ENCODE data around the gene OTOF.

Gene OTOF

GRCh38 chr2:26460613-26461031 lies 17.3 kb downstream of the OTOF start:
- Histone ChIP-seq H3K4me1 (ENCODE audit: control insufficient read depth, insufficient read depth, low read length, poor library complexity, severe bottlenecking) (no peaks in the 10 kb centered on the region), H3K4me3 (ENCODE audit: insufficient read depth, low read depth, low read length, poor library complexity, severe bottlenecking) (no peak overlapping the region), H3K27ac (ENCODE audit: insufficient read depth, low read length, poor library complexity, severe bottlenecking) (no peak overlapping the region), H3K9me3 (ENCODE audit: control insufficient read depth, low read length) (no peaks in the 10 kb centered on the region), H3K36me3 (ENCODE audit: control insufficient read depth, insufficient read depth, low read length) (no peaks in the 10 kb centered on the region), H3K27me3 (replicated peaks; ENCODE audit: control insufficient read depth, insufficient read depth, low read length, poor library complexity, severe bottlenecking) (no peaks in the 10 kb centered on the region)
- no peak for DNase-seq

GRCh38 chr2:26459991-26460612 lies 17.8 kb downstream of the OTOF start:
- H3K4me3 ChIP-seq (ENCODE audit: insufficient read depth, low read depth, low read length, poor library complexity, severe bottlenecking), result no peak overlapping the region
- H3K4me1 ChIP-seq (ENCODE audit: control insufficient read depth, insufficient read depth, low read length, poor library complexity, severe bottlenecking), result no peaks in the 10 kb centered on the region
- no peaks in the 10 kb centered on the region for H3K36me3 ChIP-seq (ENCODE audit: control insufficient read depth, insufficient read depth, low read length)
- no peaks in the 10 kb centered on the region for H3K27me3 ChIP-seq (replicated peaks; ENCODE audit: control insufficient read depth, insufficient read depth, low read length, poor library complexity, severe bottlenecking)
- no peak overlapping the region for H3K27ac ChIP-seq (ENCODE audit: insufficient read depth, low read length, poor library complexity, severe bottlenecking)
- H3K9me3 ChIP-seq (ENCODE audit: control insufficient read depth, low read length), result no peaks in the 10 kb centered on the region
- DNase-seq, result no peak

- Histone ChIP-seq H3K36me3 (ENCODE audit: control insufficient read depth, insufficient read depth, low read length) (no peaks in the 10 kb centered on the region), H3K27me3 (replicated peaks; ENCODE audit: control insufficient read depth, insufficient read depth, low read length, poor library complexity, severe bottlenecking) (no peaks in the 10 kb centered on the region), H3K9me3 (ENCODE audit: control insufficient read depth, low read length) (no peaks in the 10 kb centered on the region), H3K4me1 (ENCODE audit: control insufficient read depth, insufficient read depth, low read length, poor library complexity, severe bottlenecking) (no peaks in the 10 kb centered on the region), H3K27ac (ENCODE audit: insufficient read depth, low read length, poor library complexity, severe bottlenecking) (no peak overlapping the region), H3K4me3 (ENCODE audit: insufficient read depth, low read depth, low read length, poor library complexity, severe bottlenecking) (no peak overlapping the region)
- DNase-seq, result no peak
These were observed 19.4 kb downstream of the OTOF start for GRCh38 chr2:26458365-26459042.

GRCh38 chr2:26457695-26458364 lies 20.1 kb downstream of the OTOF start:
- H3K27me3 ChIP-seq (replicated peaks; ENCODE audit: control insufficient read depth, insufficient read depth, low read length, poor library complexity, severe bottlenecking), result no peaks in the 10 kb centered on the region
- H3K36me3 ChIP-seq (ENCODE audit: control insufficient read depth, insufficient read depth, low read length), result no peaks in the 10 kb centered on the region
- H3K27ac ChIP-seq (ENCODE audit: insufficient read depth, low read length, poor library complexity, severe bottlenecking), result no peak overlapping the region
- H3K9me3 ChIP-seq (ENCODE audit: control insufficient read depth, low read length), result no peaks in the 10 kb centered on the region
- no peak for DNase-seq
- H3K4me3 ChIP-seq (ENCODE audit: insufficient read depth, low read depth, low read length, poor library complexity, severe bottlenecking), result no peak overlapping the region
- no peaks in the 10 kb centered on the region for H3K4me1 ChIP-seq (ENCODE audit: control insufficient read depth, insufficient read depth, low read length, poor library complexity, severe bottlenecking)

GRCh38 chr2:26457251-26457666 lies 20.7 kb downstream of the OTOF start:
- H3K4me3 ChIP-seq (ENCODE audit: insufficient read depth, low read depth, low read length, poor library complexity, severe bottlenecking), result no peak overlapping the region
- no peaks in the 10 kb centered on the region for H3K27me3 ChIP-seq (replicated peaks; ENCODE audit: control insufficient read depth, insufficient read depth, low read length, poor library complexity, severe bottlenecking)
- no peaks in the 10 kb centered on the region for H3K4me1 ChIP-seq (ENCODE audit: control insufficient read depth, insufficient read depth, low read length, poor library complexity, severe bottlenecking)
- no peaks in the 10 kb centered on the region for H3K9me3 ChIP-seq (ENCODE audit: control insufficient read depth, low read length)
- no peaks in the 10 kb centered on the region for H3K36me3 ChIP-seq (ENCODE audit: control insufficient read depth, insufficient read depth, low read length)
- H3K27ac ChIP-seq (ENCODE audit: insufficient read depth, low read length, poor library complexity, severe bottlenecking), result no peak overlapping the region
- DNase-seq, result no peak

- Histone ChIP-seq H3K4me3 (ENCODE audit: insufficient read depth, low read depth, low read length, poor library complexity, severe bottlenecking) (no peak overlapping the region), H3K36me3 (ENCODE audit: control insufficient read depth, insufficient read depth, low read length) (no peaks in the 10 kb centered on the region), H3K9me3 (ENCODE audit: control insufficient read depth, low read length) (no peaks in the 10 kb centered on the region), H3K4me1 (ENCODE audit: control insufficient read depth, insufficient read depth, low read length, poor library complexity, severe bottlenecking) (no peaks in the 10 kb centered on the region), H3K27me3 (replicated peaks; ENCODE audit: control insufficient read depth, insufficient read depth, low read length, poor library complexity, severe bottlenecking) (no peaks in the 10 kb centered on the region), H3K27ac (ENCODE audit: insufficient read depth, low read length, poor library complexity, severe bottlenecking) (no peak overlapping the region)
- no peak for DNase-seq
These were observed 21.3 kb downstream of the OTOF start for GRCh38 chr2:26456440-26457250.

GRCh38 chr2:26455670-26456439 lies 22.1 kb downstream of the OTOF start:
- H3K4me1 ChIP-seq (ENCODE audit: control insufficient read depth, insufficient read depth, low read length, poor library complexity, severe bottlenecking), result no peaks in the 10 kb centered on the region
- DNase-seq, result no peak
- H3K9me3 ChIP-seq (ENCODE audit: control insufficient read depth, low read length), result no peaks in the 10 kb centered on the region
- no peak overlapping the region for H3K27ac ChIP-seq (ENCODE audit: insufficient read depth, low read length, poor library complexity, severe bottlenecking)
- no peaks in the 10 kb centered on the region for H3K27me3 ChIP-seq (replicated peaks; ENCODE audit: control insufficient read depth, insufficient read depth, low read length, poor library complexity, severe bottlenecking)
- H3K36me3 ChIP-seq (ENCODE audit: control insufficient read depth, insufficient read depth, low read length), result no peaks in the 10 kb centered on the region
- no peak overlapping the region for H3K4me3 ChIP-seq (ENCODE audit: insufficient read depth, low read depth, low read length, poor library complexity, severe bottlenecking)

- Histone ChIP-seq H3K36me3 (ENCODE audit: control insufficient read depth, insufficient read depth, low read length) (no peaks in the 10 kb centered on the region), H3K27ac (ENCODE audit: insufficient read depth, low read length, poor library complexity, severe bottlenecking) (no peak overlapping the region), H3K27me3 (replicated peaks; ENCODE audit: control insufficient read depth, insufficient read depth, low read length, poor library complexity, severe bottlenecking) (no peaks in the 10 kb centered on the region), H3K4me1 (ENCODE audit: control insufficient read depth, insufficient read depth, low read length, poor library complexity, severe bottlenecking) (no peaks in the 10 kb centered on the region), H3K4me3 (ENCODE audit: insufficient read depth, low read depth, low read length, poor library complexity, severe bottlenecking) (no peak overlapping the region), H3K9me3 (ENCODE audit: control insufficient read depth, low read length) (no peaks in the 10 kb centered on the region)
- no peak for DNase-seq
These were observed 22.8 kb downstream of the OTOF start for GRCh38 chr2:26455037-26455669.

- DNase-seq, result no peak
- no peaks in the 10 kb centered on the region for H3K27me3 ChIP-seq (replicated peaks; ENCODE audit: control insufficient read depth, insufficient read depth, low read length, poor library complexity, severe bottlenecking)
- no peak overlapping the region for H3K4me3 ChIP-seq (ENCODE audit: insufficient read depth, low read depth, low read length, poor library complexity, severe bottlenecking)
- no peaks in the 10 kb centered on the region for H3K36me3 ChIP-seq (ENCODE audit: control insufficient read depth, insufficient read depth, low read length)
- H3K4me1 ChIP-seq (ENCODE audit: control insufficient read depth, insufficient read depth, low read length, poor library complexity, severe bottlenecking), result no peaks in the 10 kb centered on the region
- H3K9me3 ChIP-seq (ENCODE audit: control insufficient read depth, low read length), result no peaks in the 10 kb centered on the region
- H3K27ac ChIP-seq (ENCODE audit: insufficient read depth, low read length, poor library complexity, severe bottlenecking), result no peak overlapping the region
These were observed 23.3 kb downstream of the OTOF start for GRCh38 chr2:26454561-26455001.

Measured in effector memory CD4-positive, alpha-beta T cell (primary cell).